ENCODE data around the gene SLC4A4. TPM values are rescaled to one million over a fixed set of nuclear protein-coding genes. Genes with fewer than 3 reads are reported as not detected.

The SLC4A4 gene
- 1 to 10 TPM; 2.0 to 3.3 (median 2.3) TPM for total RNA-seq
- polyA plus RNA-seq: under 1 TPM; 0.24 to 0.66 (median 0.47) TPM
- long read RNA-seq, donor 1, partial matches to known transcripts: 3 of 5 reads
- long read RNA-seq, donor 1, other reads (novel, unspliced or antisense): 2 of 5 reads
- long read RNA-seq, donor 2, full-length matches to known transcripts: 1 of 4 reads
- long read RNA-seq, donor 2, partial matches to known transcripts: 3 of 4 reads
- long read RNA-seq, donor 2, other reads (novel, unspliced or antisense): 0 of 4 reads

- no peaks in the 10 kb centered on the region for H3K36me3 ChIP-seq (ENCODE audit: insufficient read depth in 1 of 2, low read depth in 1 of 2)
- WGBS, 3 donors: 92 to 93% (median 93%) methylated on average over 8 of the region's 8 CpGs
- no peaks in the 10 kb centered on the region for H3K27me3 ChIP-seq (ENCODE audit: insufficient read depth in 3 of 3, low read length in 2 of 3)
- H3K9me3 ChIP-seq: no peaks in the 10 kb centered on the region
- H3K4me1 ChIP-seq: no peaks in the 10 kb centered on the region
- no peak for ATAC-seq
- no peak for DNase-seq
- intact Hi-C loops (cut with DNase I): no loop called here
- no peak within 1 kb of the TSS for H3K4me3 ChIP-seq
- TF ChIP-seq CTCF (IDR thresholded peaks at IDR 0.05): no peak
- H3K27ac ChIP-seq: no peak within 1 kb of the TSS
These were observed at the start of gene SLC4A4 for GRCh38 chr4:71338846-71339593. TSS of gene SLC4A4 (plus strand) at chr4:71339020.

- intact Hi-C loops (cut with DNase I): no loop called here
- Histone ChIP-seq H3K4me1 (peaks cover 26% of the 10 kb centered on the region), H3K36me3 (ENCODE audit: insufficient read depth in 1 of 2, low read depth in 1 of 2) (no peaks in the 10 kb centered on the region), H3K27me3 (ENCODE audit: insufficient read depth in 3 of 3, low read length in 2 of 3) (no peaks in the 10 kb centered on the region), H3K27ac (no peak overlapping the region), H3K4me3 (no peak overlapping the region), H3K9me3 (no peaks in the 10 kb centered on the region)
- 29 to 44% (median 41%) methylated on average over 3 of the region's 3 CpGs for WGBS, 3 donors
- TF ChIP-seq CTCF (IDR thresholded peaks at IDR 0.05): no peak
- ATAC-seq: peak; percentile 92 to 99 (median 96)
- DNase-seq: no peak
These were observed 48.7 kb upstream of the SLC4A4 start for GRCh38 chr4:71290074-71290473.

DNA sequence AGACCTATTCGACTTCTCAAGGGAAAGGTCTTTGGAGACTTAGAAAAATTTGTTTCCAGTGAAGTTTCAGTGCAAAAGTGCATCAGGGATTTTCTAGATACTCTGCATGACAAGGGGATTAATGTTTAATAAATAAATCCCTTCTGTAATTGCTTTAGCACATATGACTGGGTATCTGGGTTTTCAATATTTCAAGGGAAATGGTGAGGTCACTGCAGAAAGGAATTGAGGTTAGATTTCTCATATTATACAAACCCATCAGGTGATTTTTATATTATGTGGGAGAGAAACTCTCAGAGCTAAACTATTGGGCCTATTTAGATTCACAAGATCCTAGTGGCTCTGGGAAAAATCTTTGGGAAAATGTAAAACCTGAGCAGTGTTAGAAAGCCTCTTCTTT lies 48.3 kb upstream of the SLC4A4 start:
- no peaks in the 10 kb centered on the region for H3K27me3 ChIP-seq (ENCODE audit: insufficient read depth in 3 of 3, low read length in 2 of 3)
- DNase-seq (no peak), ATAC-seq (no peak)
- 46 to 66% (median 56%) methylated on average over 1 of the region's 1 CpG for WGBS, 3 donors
- no peak overlapping the region for H3K4me3 ChIP-seq
- intact Hi-C loops (cut with DNase I): no loop called here
- H3K27ac ChIP-seq: no peak overlapping the region
- H3K4me1 ChIP-seq: peaks cover 24% of the 10 kb centered on the region
- TF ChIP-seq CTCF (IDR thresholded peaks at IDR 0.05): no peak
- no peaks in the 10 kb centered on the region for H3K9me3 ChIP-seq
- H3K36me3 ChIP-seq (ENCODE audit: insufficient read depth in 1 of 2, low read depth in 1 of 2): no peaks in the 10 kb centered on the region

GRCh38 chr4:71292228-71292627 lies 46.6 kb upstream of the SLC4A4 start:
- no peak for DNase-seq
- no peak overlapping the region for H3K27ac ChIP-seq
- no peak overlapping the region for H3K4me3 ChIP-seq
- H3K9me3 ChIP-seq: no peaks in the 10 kb centered on the region
- no peak for TF ChIP-seq CTCF (IDR thresholded peaks at IDR 0.05)
- no peaks in the 10 kb centered on the region for H3K27me3 ChIP-seq (ENCODE audit: insufficient read depth in 3 of 3, low read length in 2 of 3)
- no peak for ATAC-seq
- 93 to 98% (median 96%) methylated on average over 1 of the region's 1 CpG for WGBS, 3 donors
- intact Hi-C loops (cut with DNase I): no loop called here
- H3K4me1 ChIP-seq: peaks cover 22% of the 10 kb centered on the region
- no peaks in the 10 kb centered on the region for H3K36me3 ChIP-seq (ENCODE audit: insufficient read depth in 1 of 2, low read depth in 1 of 2)

Measured in psoas muscle (tissue), 8 donors.